BE2C (cell line): ENCODE measurements around the gene CCDC61.

ENCODE experiments used
- DNase-seq: peaks from one replicate; pipeline ENCODE4 v3.0.0-alpha.2; 2020
- H3K27me3 ChIP-seq: fragments of 250-450 bp; sonication (Bioruptor Pico); 2 replicates; pipeline ENCODE4 v1.5.1; 2020; ENCODE audit warnings: mild to moderate bottlenecking
- H3K36me3 ChIP-seq: fragments of 250-450 bp; sonication (Bioruptor Pico); 2 replicates; pipeline ENCODE4 v1.5.1; 2020; ENCODE audit warnings: mild to moderate bottlenecking
- H3K4me1 ChIP-seq: fragments of 250-450 bp; sonication (Bioruptor Pico); 2 replicates; pipeline ENCODE4 v1.5.1; 2020
- H3K4me3 ChIP-seq: 2 replicates; pipeline ENCODE4 v1.5.1; 2011; ENCODE audit warnings: low read depth, low read length
- H3K9me3 ChIP-seq: fragments of 250-450 bp; sonication (Bioruptor Pico); 2 replicates; pipeline ENCODE4 v1.5.1; 2020
- CTCF ChIP-seq: IDR thresholded peaks from 2 replicates; pipeline ENCODE4 v1.5.1; 2012; ENCODE audit warnings: mild to moderate bottlenecking, low read depth, low read length

CCDC61 gene

GRCh38 chr19:46022061-46022430 lies 26.8 kb downstream of the CCDC61 start:
- no peak for TF ChIP-seq CTCF
- Histone ChIP-seq H3K27me3 (peaks cover 10% of the 10 kb centered on the region), H3K4me1 (0 out of 2 replicates have a peak, but pooled peaks cover 2% of the 10 kb centered on the region), H3K36me3 (no peaks in the 10 kb centered on the region), H3K9me3 (no peaks in the 10 kb centered on the region), H3K4me3 (no peak overlapping the region)
- DNase-seq = no peak

- no peak for TF ChIP-seq CTCF
- Histone ChIP-seq H3K9me3 (no peaks in the 10 kb centered on the region), H3K4me3 (no peak within 1 kb of the TSS), H3K27me3 (peaks cover 10% of the 10 kb centered on the region), H3K4me1 (no peaks in the 10 kb centered on the region), H3K36me3 (no peaks in the 10 kb centered on the region)
- DNase-seq = no peak
These were observed 27.4 kb downstream of the CCDC61 start, which contains the start of gene PGLYRP1 for GRCh38 chr19:46022431-46023310. TSS of gene PGLYRP1 (minus strand) at chr19:46023053. CDS start at chr19:46023021, 32 bp downstream.

GRCh38 chr19:46023311-46023779 lies 28.1 kb downstream of the CCDC61 start:
- peaks cover 10% of the 10 kb centered on the region for H3K27me3 ChIP-seq
- no peaks in the 10 kb centered on the region for H3K4me1 ChIP-seq
- no peak for TF ChIP-seq CTCF
- H3K4me3 ChIP-seq = no peak overlapping the region
- no peak for DNase-seq
- H3K36me3 ChIP-seq = no peaks in the 10 kb centered on the region
- H3K9me3 ChIP-seq = no peaks in the 10 kb centered on the region

GRCh38 chr19:46025835-46026234 lies 30.6 kb downstream of the CCDC61 start:
- Histone ChIP-seq H3K27me3 (peaks cover 10% of the 10 kb centered on the region), H3K4me3 (no peak overlapping the region), H3K9me3 (no peaks in the 10 kb centered on the region), H3K36me3 (no peaks in the 10 kb centered on the region), H3K4me1 (no peaks in the 10 kb centered on the region)
- no peak for TF ChIP-seq CTCF
- DNase-seq = no peak

GRCh38 chr19:46030812-46031550 lies 35.7 kb downstream of the CCDC61 start:
- Histone ChIP-seq H3K27me3 (peaks cover 28% of the 10 kb centered on the region), H3K9me3 (no peaks in the 10 kb centered on the region), H3K36me3 (no peaks in the 10 kb centered on the region), H3K4me1 (no peaks in the 10 kb centered on the region), H3K4me3 (no peak overlapping the region)
- TF ChIP-seq CTCF = no peak
- no peak for DNase-seq
